Choroid plexus epithelial cell (primary cell): Measurements from ENCODE around the gene PHLDB2.

ENCODE experiments used
- DNase-seq: peaks from one replicate; pipeline ENCODE4 v3.0.0-alpha.2; 2010; ENCODE audit warnings: low read depth
- H3K4me3 ChIP-seq: 2 replicates; pipeline ENCODE4 v1.5.1; 2011; ENCODE audit warnings: low read depth, mild to moderate bottlenecking, control low read depth, low read length, moderate library complexity
- TF ChIP-seq, protein P1 (sequence below): conservative IDR thresholded peaks from 2 replicates; pipeline ENCODE4 v1.5.1; 2011; ENCODE audit warnings: low read depth, mild to moderate bottlenecking, control low read depth, inconsistent platforms, low read length, moderate library complexity

Gene PHLDB2

DNA sequence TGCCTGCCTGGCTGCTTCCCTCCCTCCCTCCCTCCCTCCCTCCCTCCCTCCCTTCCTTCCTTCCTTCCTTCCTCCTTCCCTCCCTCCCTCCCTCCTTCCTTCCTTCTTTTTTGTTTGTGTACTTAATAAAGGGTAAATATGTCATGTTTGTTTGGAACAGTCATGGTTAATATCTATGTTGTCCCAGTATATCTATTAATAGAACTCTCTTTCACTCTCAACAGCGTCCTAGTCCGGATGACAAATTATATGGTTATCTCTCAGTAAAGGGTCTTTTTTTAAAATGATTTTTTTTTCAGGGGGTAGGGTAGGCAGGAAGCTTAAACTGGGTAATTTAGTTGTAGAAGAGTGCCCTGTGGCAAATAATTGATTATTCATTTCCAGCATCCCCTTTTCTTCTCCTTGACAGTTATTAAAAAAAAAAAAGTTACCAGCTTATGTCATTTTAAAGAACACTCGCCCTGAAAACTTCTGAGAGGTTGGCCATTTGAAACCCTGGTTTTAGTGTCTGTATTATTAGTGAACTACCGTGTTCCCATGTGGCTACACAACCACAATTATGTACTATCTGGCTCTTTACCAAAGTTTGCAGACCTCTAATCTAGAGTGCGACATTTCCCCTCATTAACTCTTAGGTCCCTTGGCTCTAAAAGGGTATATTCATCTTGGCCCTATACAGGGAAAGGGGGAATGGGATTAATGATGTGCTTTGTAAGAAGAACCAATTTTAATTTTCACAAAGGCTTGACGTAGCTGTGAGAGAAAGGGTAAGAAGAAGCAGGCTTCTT is 153.3 kb downstream of the PHLDB2 start:
- no peak overlapping the region for H3K4me3 ChIP-seq
- TF ChIP-seq, protein P1, sequence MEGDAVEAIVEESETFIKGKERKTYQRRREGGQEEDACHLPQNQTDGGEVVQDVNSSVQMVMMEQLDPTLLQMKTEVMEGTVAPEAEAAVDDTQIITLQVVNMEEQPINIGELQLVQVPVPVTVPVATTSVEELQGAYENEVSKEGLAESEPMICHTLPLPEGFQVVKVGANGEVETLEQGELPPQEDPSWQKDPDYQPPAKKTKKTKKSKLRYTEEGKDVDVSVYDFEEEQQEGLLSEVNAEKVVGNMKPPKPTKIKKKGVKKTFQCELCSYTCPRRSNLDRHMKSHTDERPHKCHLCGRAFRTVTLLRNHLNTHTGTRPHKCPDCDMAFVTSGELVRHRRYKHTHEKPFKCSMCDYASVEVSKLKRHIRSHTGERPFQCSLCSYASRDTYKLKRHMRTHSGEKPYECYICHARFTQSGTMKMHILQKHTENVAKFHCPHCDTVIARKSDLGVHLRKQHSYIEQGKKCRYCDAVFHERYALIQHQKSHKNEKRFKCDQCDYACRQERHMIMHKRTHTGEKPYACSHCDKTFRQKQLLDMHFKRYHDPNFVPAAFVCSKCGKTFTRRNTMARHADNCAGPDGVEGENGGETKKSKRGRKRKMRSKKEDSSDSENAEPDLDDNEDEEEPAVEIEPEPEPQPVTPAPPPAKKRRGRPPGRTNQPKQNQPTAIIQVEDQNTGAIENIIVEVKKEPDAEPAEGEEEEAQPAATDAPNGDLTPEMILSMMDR = no peak
- DNase-seq = peak; percentile 24

DNA sequence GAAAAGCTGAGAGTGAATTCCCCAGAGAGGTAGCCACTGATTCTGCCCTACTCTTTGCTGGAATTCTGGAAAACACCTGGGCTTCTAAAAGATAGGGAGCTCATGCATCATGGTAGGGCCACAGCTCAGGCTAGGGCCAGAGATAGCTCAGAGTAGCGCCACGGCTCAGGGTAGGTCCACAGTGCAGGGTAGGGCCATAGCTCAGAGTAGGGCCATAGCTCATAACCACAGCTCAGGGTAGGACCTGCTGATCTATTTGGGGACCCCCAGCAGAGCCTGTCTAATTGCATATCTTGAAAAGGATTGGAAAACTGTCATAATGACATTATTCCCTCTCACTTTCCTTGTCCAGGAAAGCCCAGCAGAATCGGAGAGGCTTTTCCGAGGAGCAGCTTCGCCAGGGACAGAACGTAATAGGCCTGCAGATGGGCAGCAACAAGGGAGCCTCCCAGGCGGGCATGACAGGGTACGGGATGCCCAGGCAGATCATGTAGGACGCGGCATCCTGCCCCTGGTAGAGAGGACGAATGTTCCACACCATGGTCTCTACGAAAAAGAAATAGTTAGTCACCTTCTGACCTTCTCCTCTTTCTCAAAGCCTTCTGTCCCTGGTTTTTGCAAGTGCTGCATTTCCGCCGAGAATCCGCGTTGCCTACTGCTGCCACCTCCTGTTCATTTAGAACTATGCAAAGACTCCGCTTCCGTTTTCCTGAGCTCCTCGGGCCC is 154.2 kb downstream of the PHLDB2 start:
- peak; percentile 90 for DNase-seq
- H3K4me3 ChIP-seq = no peak overlapping the region
- TF ChIP-seq, protein P1 = peak; percentile 89

DNA sequence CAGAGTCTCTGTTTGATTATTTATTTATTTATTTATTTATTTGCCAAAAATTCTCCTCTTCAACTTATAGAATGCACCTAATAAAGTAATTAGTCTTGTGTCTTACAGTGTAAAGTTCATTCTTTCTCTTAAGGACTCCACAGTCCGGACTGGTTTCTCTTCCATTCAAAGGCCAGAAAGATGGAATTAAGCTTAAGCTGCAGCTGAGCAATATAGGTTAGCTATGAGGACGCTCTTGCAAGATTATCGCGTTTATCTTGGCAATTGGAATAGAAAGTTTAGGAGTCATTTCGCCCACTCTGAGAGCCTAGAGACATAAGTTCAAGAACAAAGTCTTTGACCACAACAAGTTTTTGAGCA is 154.7 kb downstream of the PHLDB2 start:
- TF ChIP-seq, protein P1 = no peak
- no peak for DNase-seq
- no peak overlapping the region for H3K4me3 ChIP-seq

GRCh38 chr3:112017091-112017490 is 158.0 kb downstream of the PHLDB2 start:
- TF ChIP-seq, protein P1 = no peak
- no peak overlapping the region for H3K4me3 ChIP-seq
- DNase-seq = no peak

- H3K4me3 ChIP-seq = no peak overlapping the region
- no peak for DNase-seq
- TF ChIP-seq, protein P1 = no peak
These were observed 159.6 kb downstream of the PHLDB2 start for GRCh38 chr3:112018712-112019111.

- no peak for DNase-seq
- no peak overlapping the region for H3K4me3 ChIP-seq
- TF ChIP-seq, protein P1 = no peak
These were observed 160.7 kb downstream of the PHLDB2 start for GRCh38 chr3:112019716-112020115.
